Trophoblast cell (in vitro differentiated cells and primary cell): ENCODE measurements around the gene ABHD5.
A peak's percentile ranks its signal among the peaks of the same experiment; 100 is the strongest.

Source experiments
- DNase-seq, 2 donors: peaks; one replicate each; pipeline ENCODE4 v3.0.0-alpha.2; 2016
- H2AFZ ChIP-seq: 2 replicates; pipeline ENCODE4 v1.6.1; 2013; ENCODE audit warnings: low read length, moderate library complexity, mild to moderate bottlenecking; ENCODE audit not compliant: insufficient read depth, poor library complexity
- H2AK5ac ChIP-seq: 2 replicates; pipeline ENCODE4 v1.6.1; 2013; ENCODE audit warnings: mild to moderate bottlenecking, low read length
- H2BK120ac ChIP-seq: 2 replicates; pipeline ENCODE4 v1.6.1; 2013; ENCODE audit warnings: low read length, mild to moderate bottlenecking, moderate library complexity; ENCODE audit not compliant: insufficient read depth, poor library complexity
- H2BK12ac ChIP-seq: 2 replicates; pipeline ENCODE4 v1.6.1; 2013; ENCODE audit warnings: mild to moderate bottlenecking, low read length, moderate library complexity
- H2BK5ac ChIP-seq: 2 replicates; pipeline ENCODE4 v1.6.1; 2013; ENCODE audit warnings: low read length, low read depth, moderate library complexity, mild to moderate bottlenecking; ENCODE audit not compliant: poor library complexity
- H3K14ac ChIP-seq: 2 replicates; pipeline ENCODE4 v1.6.1; 2013; ENCODE audit warnings: mild to moderate bottlenecking, low read length
- H3K18ac ChIP-seq: 2 replicates; pipeline ENCODE4 v1.6.1; 2013; ENCODE audit warnings: mild to moderate bottlenecking, low read length
- H3K23ac ChIP-seq: 2 replicates; pipeline ENCODE4 v1.6.1; 2013; ENCODE audit warnings: low read length
- H3K27ac ChIP-seq: 2 replicates; pipeline ENCODE4 v1.5.1; 2013; ENCODE audit warnings: low read depth, mild to moderate bottlenecking, inconsistent platforms, low read length, moderate library complexity
- H3K27me3 ChIP-seq: 2 replicates; pipeline ENCODE4 v1.6.1; 2013; ENCODE audit warnings: inconsistent platforms, mild to moderate bottlenecking, low read length, moderate library complexity; ENCODE audit not compliant: insufficient read depth
- H3K36me3 ChIP-seq, 2 experiments: 1 replicate in 1 of 2; 2 replicates in 1 of 2; pipeline ENCODE4 v1.6.1; 2013; ENCODE audit warnings: low read length in 2 of 2, mild to moderate bottlenecking in 2 of 2, moderate library complexity in 1 of 2; ENCODE audit not compliant: insufficient read depth in 2 of 2, control insufficient read depth in 1 of 2
- H3K4ac ChIP-seq: 2 replicates; pipeline ENCODE4 v1.6.1; 2013; ENCODE audit warnings: low read depth, mild to moderate bottlenecking, low read length, moderate library complexity
- H3K4me1 ChIP-seq, 2 experiments: 1 replicate in 1 of 2; 2 replicates in 1 of 2; pipeline ENCODE4 v1.6.1; 2013; ENCODE audit warnings: low read length in 2 of 2, mild to moderate bottlenecking in 2 of 2, moderate library complexity in 1 of 2; ENCODE audit not compliant: insufficient read depth in 2 of 2, control insufficient read depth in 1 of 2
- H3K4me2 ChIP-seq: 2 replicates; pipeline ENCODE4 v1.6.1; 2013; ENCODE audit warnings: inconsistent platforms, mild to moderate bottlenecking, low read length, moderate library complexity
- H3K4me3 ChIP-seq: 2 replicates; pipeline ENCODE4 v1.5.1; 2013; ENCODE audit warnings: mild to moderate bottlenecking, low read depth, low read length, inconsistent platforms
- H3K79me1 ChIP-seq: one replicate; pipeline ENCODE4 v1.6.1; 2013; ENCODE audit warnings: low read length
- H3K79me2 ChIP-seq: 2 replicates; pipeline ENCODE4 v1.6.1; 2013; ENCODE audit warnings: low read length, mild to moderate bottlenecking; ENCODE audit not compliant: control insufficient read depth, insufficient read depth, poor library complexity
- H3K9ac ChIP-seq: 2 replicates; pipeline ENCODE4 v1.6.1; 2013; ENCODE audit warnings: mild to moderate bottlenecking, low read length
- H3K9me3 ChIP-seq: 2 replicates; pipeline ENCODE4 v1.6.1; 2013; ENCODE audit warnings: low read depth, mild to moderate bottlenecking, control low read depth, inconsistent platforms, low read length; ENCODE audit not compliant: insufficient read depth
- H4K12ac ChIP-seq: 2 replicates; pipeline ENCODE4 v1.6.1; 2013; ENCODE audit warnings: low read depth, mild to moderate bottlenecking, low read length, moderate library complexity
- H4K8ac ChIP-seq: 2 replicates; pipeline ENCODE4 v1.6.1; 2013; ENCODE audit warnings: low read depth, mild to moderate bottlenecking, low read length, moderate library complexity
- H4K91ac ChIP-seq: one replicate; pipeline ENCODE4 v1.6.1; 2013; ENCODE audit warnings: low read depth, mild to moderate bottlenecking, low read length, moderate library complexity
- WGBS: extraction: QIAGEN DNeasy Blood & Tissue Kit; methylation state at CpG from one replicate; pipeline ENCODE4 v1.1.7; 2013; ENCODE audit warnings: missing lambda C conversion rate; ENCODE audit not compliant: insufficient read length, insufficient coverage; ENCODE audit errors: extremely low coverage; 5-methylcytosine and 5-hydroxymethylcytosine counted together

ABHD5 gene

GRCh38 chr3:43732747-43733425 lies 42.1 kb downstream of the ABHD5 start:
- H4K91ac ChIP-seq, result no peak overlapping the region
- WGBS, result no CpG with 5 or more reads among the region's 6 CpGs

GRCh38 chr3:43733459-43734384 lies 43.0 kb downstream of the ABHD5 start:
- no peak for DNase-seq
- Histone ChIP-seq H3K4me1 (peaks cover 0 to 4% of the 10 kb centered on the region in 2 experiments), H3K79me2 (no peaks in the 10 kb centered on the region), H4K12ac (no peak overlapping the region), H2AK5ac (no peak overlapping the region), H2BK120ac (no peak overlapping the region), H4K8ac (no peak overlapping the region), H3K27ac (no peak overlapping the region), H3K4me2 (no peak overlapping the region), H3K9ac (no peak overlapping the region), H2BK5ac (no peak overlapping the region), H3K79me1 (peaks cover 2% of the 10 kb centered on the region), H3K4ac (no peak overlapping the region), H3K36me3 (peaks cover 2% of the 10 kb centered on the region in 2 experiments), H3K9me3 (no peaks in the 10 kb centered on the region), H3K27me3 (no peaks in the 10 kb centered on the region), H3K4me3 (no peak overlapping the region), H2BK12ac (no peak overlapping the region), H3K14ac (no peak overlapping the region), H3K23ac (peak overlapping the region; percentile 56), H2AFZ (no peak overlapping the region), H4K91ac (no peak overlapping the region), H3K18ac (no peak overlapping the region)
- WGBS, result no CpG with 5 or more reads among the region's 6 CpGs

More at GRCh38 chr3:43732747-43733425, 42.1 kb downstream of the ABHD5 start:
- H3K4me3 ChIP-seq, result no peak overlapping the region
- no peak overlapping the region for H3K4ac ChIP-seq
- H4K8ac ChIP-seq, result no peak overlapping the region
- H3K27me3 ChIP-seq, result no peaks in the 10 kb centered on the region
- no peaks in the 10 kb centered on the region for H3K79me1 ChIP-seq
- no peak overlapping the region for H3K18ac ChIP-seq
- DNase-seq, result no peak
- H3K4me1 ChIP-seq, result peaks cover 0 to 4% of the 10 kb centered on the region in 2 experiments
- peaks cover 2% of the 10 kb centered on the region in 2 experiments for H3K36me3 ChIP-seq
- H3K79me2 ChIP-seq, result no peaks in the 10 kb centered on the region
- H2BK5ac ChIP-seq, result no peak overlapping the region
- H3K14ac ChIP-seq, result no peak overlapping the region
- H3K9me3 ChIP-seq, result no peaks in the 10 kb centered on the region
- no peak overlapping the region for H3K27ac ChIP-seq
- H2AFZ ChIP-seq, result no peak overlapping the region
- no peak overlapping the region for H3K4me2 ChIP-seq
- H2AK5ac ChIP-seq, result no peak overlapping the region
- H2BK120ac ChIP-seq, result no peak overlapping the region
- no peak overlapping the region for H3K9ac ChIP-seq
- H4K12ac ChIP-seq, result no peak overlapping the region
- H2BK12ac ChIP-seq, result no peak overlapping the region
- H3K23ac ChIP-seq, result no peak overlapping the region

- Histone ChIP-seq H3K4me2 (no peak overlapping the region), H2AFZ (no peak overlapping the region), H4K91ac (no peak overlapping the region), H3K4me1 (peaks cover 0 to 4% of the 10 kb centered on the region in 2 experiments), H3K79me2 (no peaks in the 10 kb centered on the region), H3K9ac (no peak overlapping the region), H3K4ac (no peak overlapping the region), H3K23ac (no peak overlapping the region), H3K27me3 (no peaks in the 10 kb centered on the region), H3K14ac (no peak overlapping the region), H3K4me3 (no peak overlapping the region), H2AK5ac (no peak overlapping the region), H3K9me3 (no peaks in the 10 kb centered on the region), H2BK120ac (no peak overlapping the region), H3K18ac (no peak overlapping the region), H2BK12ac (no peak overlapping the region), H3K36me3 (peaks cover 2% of the 10 kb centered on the region in 2 experiments), H2BK5ac (no peak overlapping the region), H4K8ac (no peak overlapping the region), H4K12ac (no peak overlapping the region), H3K79me1 (peaks cover 2% of the 10 kb centered on the region), H3K27ac (no peak overlapping the region)
- DNase-seq, result no peak
- WGBS, result no CpG with 5 or more reads among the region's 2 CpGs
Measured at GRCh38 chr3:43734685-43735084, 43.9 kb downstream of the ABHD5 start.

- H3K18ac ChIP-seq, result no peak overlapping the region
- H2BK5ac ChIP-seq, result no peak overlapping the region
- no peak overlapping the region for H3K4me3 ChIP-seq
- no peak for DNase-seq
- no peak overlapping the region for H3K4me2 ChIP-seq
- no peak overlapping the region for H2AFZ ChIP-seq
- H4K12ac ChIP-seq, result no peak overlapping the region
- no peaks in the 10 kb centered on the region for H3K27me3 ChIP-seq
- peaks cover 0 to 5% of the 10 kb centered on the region in 2 experiments for H3K4me1 ChIP-seq
- no peak overlapping the region for H3K4ac ChIP-seq
- no peaks in the 10 kb centered on the region for H3K9me3 ChIP-seq
- no peak overlapping the region for H2BK12ac ChIP-seq
- H3K79me1 ChIP-seq, result peaks cover 2% of the 10 kb centered on the region
- H3K14ac ChIP-seq, result no peak overlapping the region
- H4K91ac ChIP-seq, result no peak overlapping the region
- no CpG with 5 or more reads among the region's 4 CpGs for WGBS
- H3K79me2 ChIP-seq, result no peaks in the 10 kb centered on the region
- no peak overlapping the region for H2BK120ac ChIP-seq
- H3K27ac ChIP-seq, result no peak overlapping the region
- no peak overlapping the region for H3K9ac ChIP-seq
- no peak overlapping the region for H4K8ac ChIP-seq
- no peak overlapping the region for H2AK5ac ChIP-seq
- H3K36me3 ChIP-seq, result peaks cover 2% of the 10 kb centered on the region in 2 experiments
- H3K23ac ChIP-seq, result no peak overlapping the region
Measured at GRCh38 chr3:43735618-43736017, 44.9 kb downstream of the ABHD5 start.
